Stromal cell of bone marrow (primary cell): Measurements from ENCODE around the gene KNCN.

Source experiments
- DNase-seq: peaks from one replicate; pipeline ENCODE4 v3.0.0-alpha.2; 2012; ENCODE audit warnings: low read depth

The KNCN gene

GRCh38 chr1:46551597-46552095, at the start of gene KNCN:
KNCN (minus strand) TSS chr1:46551647; CDS start chr1:46551215, 432 bp downstream.
- no peak for DNase-seq

GRCh38 chr1:46599059-46599970, 47.9 kb upstream of the KNCN start:
- no peak for DNase-seq

GRCh38 chr1:46596846-46597245, 45.4 kb upstream of the KNCN start:
- DNase-seq: no peak

GRCh38 chr1:46596036-46596435, 44.6 kb upstream of the KNCN start:
- no peak for DNase-seq

GRCh38 chr1:46595127-46595526, 43.7 kb upstream of the KNCN start:
- DNase-seq: peak; percentile 62

- no peak for DNase-seq
These were observed 42.6 kb upstream of the KNCN start for GRCh38 chr1:46594063-46594462.

GRCh38 chr1:46592823-46593222, 41.4 kb upstream of the KNCN start:
- no peak for DNase-seq

- no peak for DNase-seq
These were observed 38.1 kb upstream of the KNCN start for GRCh38 chr1:46589529-46589928.

GRCh38 chr1:46587069-46587468, 35.6 kb upstream of the KNCN start:
- no peak for DNase-seq

- DNase-seq: no peak
These were observed 34.0 kb upstream of the KNCN start for GRCh38 chr1:46585312-46585938.

- DNase-seq: no peak
These were observed 32.0 kb upstream of the KNCN start for GRCh38 chr1:46583494-46583893.

GRCh38 chr1:46582972-46583371, 31.5 kb upstream of the KNCN start:
- DNase-seq: no peak

- no peak for DNase-seq
These were observed 30.4 kb upstream of the KNCN start for GRCh38 chr1:46581681-46582455.

- no peak for DNase-seq
These were observed 28.9 kb upstream of the KNCN start for GRCh38 chr1:46580140-46580903.

GRCh38 chr1:46577671-46578070, 26.2 kb upstream of the KNCN start:
- DNase-seq: no peak

- no peak for DNase-seq
These were observed 25.1 kb upstream of the KNCN start for GRCh38 chr1:46576596-46576995.

GRCh38 chr1:46575778-46576177, 24.3 kb upstream of the KNCN start:
- no peak for DNase-seq

- no peak for DNase-seq
These were observed 23.9 kb upstream of the KNCN start for GRCh38 chr1:46575300-46575699.

GRCh38 chr1:46571691-46572225, 20.3 kb upstream of the KNCN start:
- DNase-seq: no peak

- no peak for DNase-seq
These were observed 18.7 kb upstream of the KNCN start for GRCh38 chr1:46569884-46570725.
